Measurements from ENCODE around the gene TUT1. TPM values are rescaled to one million over a fixed set of nuclear protein-coding genes. Genes with fewer than 3 reads are reported as not detected.
A peak's percentile ranks its signal among the peaks of the same experiment; 100 is the strongest.
"Not testable (repeated sequence)": the region's sequence is repeated elsewhere in the genome, so short reads cannot be mapped to it uniquely, and the experiment has no call there.

TUT1 gene
- polyA plus RNA-seq, 1 donor = 18.7 TPM

DNA sequence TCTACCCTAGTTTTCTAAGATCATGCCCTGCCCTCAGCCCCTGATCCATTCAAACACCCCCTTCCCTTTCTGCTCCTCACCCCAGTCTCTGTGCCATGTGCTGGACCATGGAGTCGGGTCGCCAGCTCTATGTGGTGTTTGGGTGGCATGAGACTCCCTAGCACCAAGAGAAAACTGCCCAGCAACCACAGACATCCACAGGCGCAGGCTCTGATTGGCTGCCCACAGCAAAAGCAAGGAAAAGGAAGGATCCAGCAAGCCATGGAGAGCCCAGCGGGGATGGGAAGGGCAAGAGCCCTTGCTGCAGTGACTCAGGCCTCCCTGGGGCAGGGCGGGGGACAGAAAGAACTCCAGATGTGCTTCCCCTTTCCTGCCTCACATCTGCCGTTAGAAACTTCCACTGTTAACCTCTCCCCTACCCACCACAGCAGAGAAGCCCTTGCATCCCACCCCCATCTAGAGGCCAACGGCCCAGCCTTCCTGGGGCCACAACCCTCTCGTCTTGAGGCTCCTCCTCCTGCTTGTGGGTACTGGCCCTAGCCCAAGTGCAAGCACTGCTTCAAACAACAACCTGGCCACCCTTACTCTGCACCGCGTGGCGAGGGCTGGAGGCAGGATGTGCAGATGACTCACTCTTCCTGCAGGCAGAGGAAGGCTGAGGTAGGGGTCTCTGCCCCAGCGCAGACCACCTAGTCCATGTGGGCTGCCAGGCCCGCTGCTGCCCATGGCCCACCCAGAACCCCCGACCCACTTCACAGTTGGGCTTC lies 35.0 kb downstream of the TUT1 start:
- DNase-seq = peak in 1 of 2 donors; percentile 82
- no CpG with 5 or more reads among the region's 14 CpGs for WGBS (ENCODE audit: insufficient coverage, low lambda C conversion rate)
- peaks cover 74% of the 10 kb centered on the region for H3K4me1 ChIP-seq (ENCODE audit: control insufficient read depth, insufficient read depth, low read length)
- no peaks in the 10 kb centered on the region for H3K9me3 ChIP-seq (ENCODE audit: control insufficient read depth, low read depth, low read length)
- H3K36me3 ChIP-seq (ENCODE audit: control insufficient read depth, insufficient read depth, low read length) = peaks cover 25% of the 10 kb centered on the region
- H3K4me3 ChIP-seq (ENCODE audit: low read length) = no peak overlapping the region
- H3K27ac ChIP-seq (ENCODE audit: low read length) = peak overlapping the region; percentile 47
- no peaks in the 10 kb centered on the region for H3K27me3 ChIP-seq (ENCODE audit: control insufficient read depth, insufficient read depth, low read length)

GRCh38 chr11:62555464-62556107 lies 35.7 kb downstream of the TUT1 start:
- WGBS (ENCODE audit: insufficient coverage, low lambda C conversion rate) = 0% methylated on average over 1 of the region's 4 CpGs
- Histone ChIP-seq H3K4me3 (ENCODE audit: low read length) (no peak overlapping the region), H3K9me3 (ENCODE audit: control insufficient read depth, low read depth, low read length) (no peaks in the 10 kb centered on the region), H3K4me1 (ENCODE audit: control insufficient read depth, insufficient read depth, low read length) (peaks cover 74% of the 10 kb centered on the region), H3K27me3 (ENCODE audit: control insufficient read depth, insufficient read depth, low read length) (no peaks in the 10 kb centered on the region), H3K27ac (ENCODE audit: low read length) (peak overlapping the region; percentile 47), H3K36me3 (ENCODE audit: control insufficient read depth, insufficient read depth, low read length) (peaks cover 25% of the 10 kb centered on the region)
- DNase-seq = no peak

DNA sequence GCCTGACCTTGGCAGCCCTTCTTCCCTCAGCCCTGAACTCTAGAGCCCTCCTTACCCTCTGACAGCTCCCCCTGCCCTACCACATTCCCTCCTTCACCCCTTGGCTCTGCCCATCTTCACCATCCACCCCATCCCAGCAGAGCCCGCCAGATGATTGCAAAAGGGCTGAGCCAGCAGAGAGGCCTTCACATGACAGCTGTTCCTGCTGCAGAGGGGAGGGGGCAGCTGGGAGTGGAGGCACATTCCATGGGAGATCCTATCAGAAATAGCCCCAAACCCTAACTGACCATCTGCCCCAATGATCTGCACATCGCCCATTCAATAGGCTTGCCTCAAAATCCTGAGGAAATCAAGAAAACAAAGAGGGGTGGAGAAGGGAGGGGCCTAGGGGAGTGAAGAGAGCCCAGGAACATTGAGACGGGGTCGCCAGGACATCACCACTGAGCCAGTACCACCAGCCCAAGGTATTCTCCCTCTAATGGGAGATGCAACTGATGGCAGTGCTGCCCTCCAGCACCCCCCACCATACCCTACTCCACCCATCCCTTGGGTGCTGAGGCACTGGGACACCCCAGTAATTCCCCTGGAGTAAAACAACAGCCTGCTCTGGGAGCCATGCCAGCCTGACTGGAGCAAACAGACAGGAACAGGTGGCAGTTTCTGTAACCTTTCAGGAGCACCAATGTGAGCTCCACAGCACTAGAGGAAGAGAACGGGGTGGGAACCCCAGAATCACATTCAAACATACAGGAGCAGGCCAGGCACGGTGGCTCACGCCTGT lies 36.7 kb downstream of the TUT1 start:
- WGBS (ENCODE audit: insufficient coverage, low lambda C conversion rate) = no CpG with 5 or more reads among the region's 7 CpGs
- Histone ChIP-seq H3K4me3 (ENCODE audit: low read length) (no peak overlapping the region), H3K27me3 (ENCODE audit: control insufficient read depth, insufficient read depth, low read length) (no peaks in the 10 kb centered on the region), H3K4me1 (ENCODE audit: control insufficient read depth, insufficient read depth, low read length) (peaks cover 74% of the 10 kb centered on the region), H3K9me3 (ENCODE audit: control insufficient read depth, low read depth, low read length) (no peaks in the 10 kb centered on the region), H3K27ac (ENCODE audit: low read length) (peak overlapping the region; percentile 99), H3K36me3 (ENCODE audit: control insufficient read depth, insufficient read depth, low read length) (peaks cover 16% of the 10 kb centered on the region)
- DNase-seq = no peak

DNA sequence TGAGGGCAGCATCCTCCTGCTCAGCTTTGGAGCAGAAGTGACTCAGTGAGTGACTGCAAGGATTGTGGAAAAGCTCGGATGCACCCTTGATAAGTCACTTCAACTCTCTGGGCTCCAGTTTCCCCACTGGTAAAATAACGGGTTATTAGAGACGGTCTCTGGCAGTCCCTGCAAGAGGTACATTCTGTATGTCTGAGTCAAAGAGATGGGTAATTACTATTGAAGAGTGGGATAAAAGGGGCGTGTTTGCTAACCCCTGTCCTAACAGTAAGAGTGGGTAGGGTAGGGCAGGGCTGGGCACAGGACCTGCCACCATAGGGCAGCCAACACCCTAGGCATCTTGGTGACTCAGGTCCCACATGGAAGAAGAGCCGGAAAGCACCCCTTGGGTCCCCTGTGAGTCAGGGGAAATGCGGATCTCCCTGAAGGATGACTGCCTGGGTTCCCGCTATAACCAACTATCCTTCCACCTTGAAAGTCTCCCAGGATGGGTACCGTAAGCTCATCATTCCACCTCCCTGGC lies 37.4 kb downstream of the TUT1 start:
- no peak overlapping the region for H3K4me3 ChIP-seq (ENCODE audit: low read length)
- WGBS (ENCODE audit: insufficient coverage, low lambda C conversion rate) = no CpG with 5 or more reads among the region's 8 CpGs
- no peaks in the 10 kb centered on the region for H3K9me3 ChIP-seq (ENCODE audit: control insufficient read depth, low read depth, low read length)
- H3K27ac ChIP-seq (ENCODE audit: low read length) = peak overlapping the region; percentile 99
- peaks cover 9% of the 10 kb centered on the region for H3K36me3 ChIP-seq (ENCODE audit: control insufficient read depth, insufficient read depth, low read length)
- peaks cover 77% of the 10 kb centered on the region for H3K4me1 ChIP-seq (ENCODE audit: control insufficient read depth, insufficient read depth, low read length)
- H3K27me3 ChIP-seq (ENCODE audit: control insufficient read depth, insufficient read depth, low read length) = no peaks in the 10 kb centered on the region
- no peak for DNase-seq

GRCh38 chr11:62553080-62553838 lies 38.1 kb downstream of the TUT1 start:
- 0% methylated on average over 2 of the region's 15 CpGs for WGBS (ENCODE audit: insufficient coverage, low lambda C conversion rate)
- DNase-seq = peak; percentile 93 to 97
- peak overlapping the region; percentile 5 for H3K4me3 ChIP-seq (ENCODE audit: low read length)
- H3K9me3 ChIP-seq (ENCODE audit: control insufficient read depth, low read depth, low read length) = no peaks in the 10 kb centered on the region
- peaks cover 83% of the 10 kb centered on the region for H3K4me1 ChIP-seq (ENCODE audit: control insufficient read depth, insufficient read depth, low read length)
- peaks cover 3% of the 10 kb centered on the region for H3K36me3 ChIP-seq (ENCODE audit: control insufficient read depth, insufficient read depth, low read length)
- no peaks in the 10 kb centered on the region for H3K27me3 ChIP-seq (ENCODE audit: control insufficient read depth, insufficient read depth, low read length)
- H3K27ac ChIP-seq (ENCODE audit: low read length) = peak overlapping the region; percentile 99

- H3K4me3 ChIP-seq (ENCODE audit: low read length) = peak overlapping the region; percentile 5
- DNase-seq = no peak
These were observed 38.7 kb downstream of the TUT1 start for GRCh38 chr11:62552485-62553079.

GRCh38 chr11:62550478-62550877 lies 40.8 kb downstream of the TUT1 start:
- not testable (repeated sequence) for H3K27ac ChIP-seq (ENCODE audit: low read length); H3K9me3 ChIP-seq (ENCODE audit: control insufficient read depth, low read depth, low read length); DNase-seq; H3K4me3 ChIP-seq (ENCODE audit: low read length); H3K27me3 ChIP-seq (ENCODE audit: control insufficient read depth, insufficient read depth, low read length); H3K36me3 ChIP-seq (ENCODE audit: control insufficient read depth, insufficient read depth, low read length)
- peaks cover 68% of the 10 kb centered on the region for H3K4me1 ChIP-seq (ENCODE audit: control insufficient read depth, insufficient read depth, low read length)
- WGBS (ENCODE audit: insufficient coverage, low lambda C conversion rate) = no CpG with 5 or more reads among the region's 2 CpGs

More at GRCh38 chr11:62552485-62553079, 38.7 kb downstream of the TUT1 start:
- Histone ChIP-seq H3K4me1 (ENCODE audit: control insufficient read depth, insufficient read depth, low read length) (peaks cover 83% of the 10 kb centered on the region), H3K27ac (ENCODE audit: low read length) (peak overlapping the region; percentile 99), H3K9me3 (ENCODE audit: control insufficient read depth, low read depth, low read length) (no peaks in the 10 kb centered on the region), H3K27me3 (ENCODE audit: control insufficient read depth, insufficient read depth, low read length) (no peaks in the 10 kb centered on the region), H3K36me3 (ENCODE audit: control insufficient read depth, insufficient read depth, low read length) (no peaks in the 10 kb centered on the region)
- WGBS (ENCODE audit: insufficient coverage, low lambda C conversion rate) = 8% methylated on average over 2 of the region's 4 CpGs

DNA sequence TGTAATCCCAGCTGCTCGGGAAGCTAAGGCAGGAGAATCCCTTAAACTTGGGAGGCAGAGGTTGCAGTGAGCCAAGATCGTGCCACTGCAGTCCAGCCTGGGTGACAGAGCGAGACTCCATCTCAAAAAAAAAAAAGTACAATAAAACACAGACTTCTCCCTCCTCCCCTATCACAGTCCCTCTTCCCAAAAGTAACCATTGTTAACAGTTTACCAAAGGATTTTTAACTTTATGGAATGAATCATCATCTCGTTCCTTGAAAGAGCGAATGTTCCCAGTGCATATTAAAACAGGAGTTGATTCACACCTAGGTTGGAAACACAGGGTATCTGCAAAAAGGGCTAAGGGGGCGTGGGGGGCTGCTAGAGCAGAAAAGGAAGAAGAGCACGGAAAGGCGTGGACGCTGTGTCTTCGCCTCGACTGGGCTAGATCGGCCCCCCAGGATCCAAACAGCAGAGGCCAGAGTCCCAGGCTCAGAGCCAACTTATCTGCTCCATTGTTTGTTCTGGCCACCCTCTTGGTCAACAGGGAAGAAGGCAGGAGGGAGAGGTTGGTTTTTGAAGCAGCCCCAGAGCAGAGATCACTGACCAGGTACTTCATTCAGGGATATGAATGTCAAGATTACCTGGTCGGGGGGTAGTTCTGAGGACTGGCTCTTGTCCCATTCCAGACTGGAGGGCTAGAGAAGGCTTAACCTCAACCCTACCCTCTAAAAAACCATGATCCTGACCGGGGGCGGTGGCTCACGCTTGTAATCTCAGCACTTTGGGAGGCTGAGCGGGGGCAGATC lies 42.6 kb downstream of the TUT1 start:
- no peaks in the 10 kb centered on the region for H3K9me3 ChIP-seq (ENCODE audit: control insufficient read depth, low read depth, low read length)
- H3K4me3 ChIP-seq (ENCODE audit: low read length) = no peak overlapping the region
- no peaks in the 10 kb centered on the region for H3K36me3 ChIP-seq (ENCODE audit: control insufficient read depth, insufficient read depth, low read length)
- H3K27me3 ChIP-seq (ENCODE audit: control insufficient read depth, insufficient read depth, low read length) = no peaks in the 10 kb centered on the region
- H3K27ac ChIP-seq (ENCODE audit: low read length) = peak overlapping the region; percentile 33
- peak in 1 of 2 donors; percentile 60 for DNase-seq
- 67% methylated on average over 3 of the region's 17 CpGs for WGBS (ENCODE audit: insufficient coverage, low lambda C conversion rate)
- H3K4me1 ChIP-seq (ENCODE audit: control insufficient read depth, insufficient read depth, low read length) = peaks cover 67% of the 10 kb centered on the region

DNA sequence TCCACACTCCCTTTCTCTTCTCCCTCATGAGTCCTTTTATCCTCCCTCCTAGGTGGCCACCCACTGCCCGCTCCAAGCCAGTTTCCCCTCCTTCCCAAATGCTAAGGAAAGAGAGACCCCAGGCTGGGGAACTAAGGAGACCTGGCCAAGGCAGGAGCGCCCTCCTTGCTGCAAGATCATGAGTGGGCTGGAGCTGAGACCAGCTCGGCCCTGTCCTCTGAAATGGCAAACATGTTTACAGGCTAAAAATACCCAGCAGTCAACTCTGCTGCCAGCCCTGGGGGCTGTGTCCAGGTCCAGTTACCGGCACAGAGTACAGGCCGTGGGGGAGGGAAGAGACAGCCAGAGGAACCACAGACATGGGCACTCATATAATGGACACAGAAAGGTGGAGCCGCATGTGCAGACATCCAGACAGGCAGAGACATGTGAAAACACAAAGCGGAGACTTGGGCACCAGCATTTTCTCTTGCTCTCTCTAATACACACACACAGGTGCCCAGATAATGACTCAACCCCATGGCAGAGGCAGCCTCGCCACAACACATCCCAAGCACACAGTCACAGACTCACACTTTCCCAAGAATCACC lies 43.5 kb downstream of the TUT1 start:
- no CpG with 5 or more reads among the region's 8 CpGs for WGBS (ENCODE audit: insufficient coverage, low lambda C conversion rate)
- DNase-seq = peak in 1 of 2 donors; percentile 32
- Histone ChIP-seq H3K4me1 (ENCODE audit: control insufficient read depth, insufficient read depth, low read length) (peaks cover 67% of the 10 kb centered on the region), H3K27me3 (ENCODE audit: control insufficient read depth, insufficient read depth, low read length) (no peaks in the 10 kb centered on the region), H3K9me3 (ENCODE audit: control insufficient read depth, low read depth, low read length) (no peaks in the 10 kb centered on the region), H3K4me3 (ENCODE audit: low read length) (peak overlapping the region; percentile 99), H3K27ac (ENCODE audit: low read length) (peak overlapping the region; percentile 92), H3K36me3 (ENCODE audit: control insufficient read depth, insufficient read depth, low read length) (no peaks in the 10 kb centered on the region)
